ENCODE measurements around the gene HOMER2. TPM values are rescaled to one million over a fixed set of nuclear protein-coding genes. Genes with fewer than 3 reads are reported as not detected.

The HOMER2 gene
- total and polyA plus RNA-seq, 2 donors (not counting 3 experiments of a cell fraction or from before 2014, with no cell fraction given), result 0.60 to 0.68 TPM

- H3K36me3 ChIP-seq (ENCODE audit: control insufficient read depth in 2 of 2, extremely low read depth in 1 of 2, insufficient read depth in 2 of 2, low read length in 2 of 2), result no peaks in the 10 kb centered on the region
- H3K79me2 ChIP-seq (ENCODE audit: control insufficient read depth, insufficient read depth, low read length), result no peaks in the 10 kb centered on the region
- H3K9me1 ChIP-seq (replicated peaks; ENCODE audit: control insufficient read depth, extremely low read depth, insufficient read depth, low read length), result no peaks in the 10 kb centered on the region
- no peaks in the 10 kb centered on the region for H3K9me3 ChIP-seq (replicated peaks; ENCODE audit: control insufficient read depth, insufficient read depth, low read length)
- ChIA-PET CTCF (interaction anchor here (0.8 kb wide), 1 partner anchor 120 kb away, joined by 3 read pairs; no protein-coding TSS in a partner anchor), POLR2A (no interaction called here)
- intact Hi-C loops (cut with micrococcal nuclease) (no loop called here), dilution Hi-C loops (cut with MboI; ENCODE audit: extremely low pct_ligation_motif_present, low sequenced_read_pairs) (no loop called here)
- TF ChIP-seq MYC (IDR thresholded peaks at IDR 0.05; ENCODE audit: low read depth, low read length) (no peak), POLR2AphosphoS5 (IDR thresholded peaks at IDR 0.05; ENCODE audit: insufficient read depth, low read depth, low read length) (no peak), CTCF (IDR thresholded peaks at IDR 0.05; ENCODE audit: extremely low read depth in 1 of 2, insufficient read depth in 1 of 2, low read depth in 1 of 2, low read length in 2 of 2) (no peak), EZH2 (IDR thresholded peaks at IDR 0.05; ENCODE audit: borderline replicate concordance, low read depth, low read length, severe bottlenecking) (no peak), POLR2A (IDR thresholded peaks at IDR 0.05; ENCODE audit: low read depth, low read length) (no peak), FOS (IDR thresholded peaks at IDR 0.05; ENCODE audit: borderline replicate concordance, insufficient read depth, low read length) (no peak), JUN (IDR thresholded peaks at IDR 0.05; ENCODE audit: borderline replicate concordance, insufficient read depth, insufficient read length, low read depth) (no peak), GATA2 (IDR thresholded peaks at IDR 0.05; ENCODE audit: insufficient read depth, insufficient read length, low read depth, low read length) (no peak), MAX (IDR thresholded peaks at IDR 0.05; ENCODE audit: insufficient read depth, insufficient read length) (no peak)
- no peak for FAIRE-seq
- H3K27ac ChIP-seq (ENCODE audit: insufficient read depth, low read depth, low read length), result no peak overlapping the region
- H3K4me3 ChIP-seq (replicated peaks in 1 of 3; ENCODE audit: insufficient read depth in 1 of 3, low read depth in 1 of 3, low read length in 3 of 3), result no peak overlapping the region
- H4K20me1 ChIP-seq (replicated peaks; ENCODE audit: control insufficient read depth, extremely low read depth, insufficient read depth, low read length), result no peaks in the 10 kb centered on the region
- H3K4me2 ChIP-seq (ENCODE audit: insufficient read depth, low read length), result no peak overlapping the region
- no TSS peak for BruUV-seq (replicated peaks)
- no peak for DNase-seq (ENCODE audit: low read depth, low spot score)
- no peaks in the 10 kb centered on the region for H3K4me1 ChIP-seq (ENCODE audit: control insufficient read depth, extremely low read depth, insufficient read depth, low read length)
- no peak overlapping the region for H2AFZ ChIP-seq (ENCODE audit: low read depth, low read length)
- H3K27me3 ChIP-seq (ENCODE audit: control insufficient read depth in 2 of 2, insufficient read depth in 2 of 2, low read length in 2 of 2), result peaks cover 0 to 9% of the 10 kb centered on the region in 2 experiments
- no peak overlapping the region for H3K9ac ChIP-seq (replicated peaks; ENCODE audit: extremely low read depth, insufficient read depth, low read length)
Measured at GRCh38 chr15:82969353-82969752, 16.8 kb upstream of the HOMER2 start.

Measured in endothelial cell of umbilical vein (primary cell).